ENCODE data around the gene TAF7L.

The TAF7L gene

DNA sequence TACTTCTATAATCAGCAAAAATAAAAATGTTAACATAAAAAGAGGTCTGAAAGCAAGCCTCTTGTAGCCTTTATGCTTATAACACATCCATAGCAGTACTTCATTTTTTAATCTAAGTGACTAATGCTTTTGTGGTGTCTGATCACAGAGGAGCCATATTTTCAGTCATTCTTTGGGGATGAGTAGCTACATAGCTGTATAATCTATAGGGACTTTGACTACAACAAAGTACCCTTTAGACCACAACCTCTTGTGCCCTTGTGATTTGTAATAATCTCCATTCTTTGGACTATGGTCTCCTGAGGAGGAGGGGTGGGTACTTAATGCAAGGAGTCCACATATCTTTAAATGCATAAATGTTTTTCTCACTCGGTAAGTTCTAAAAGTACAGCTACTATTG lies 62.0 kb downstream of the TAF7L start:
- DNase-seq (ENCODE audit: extremely low read depth in 1 of 2, low read depth in 1 of 2), result no peak

DNA sequence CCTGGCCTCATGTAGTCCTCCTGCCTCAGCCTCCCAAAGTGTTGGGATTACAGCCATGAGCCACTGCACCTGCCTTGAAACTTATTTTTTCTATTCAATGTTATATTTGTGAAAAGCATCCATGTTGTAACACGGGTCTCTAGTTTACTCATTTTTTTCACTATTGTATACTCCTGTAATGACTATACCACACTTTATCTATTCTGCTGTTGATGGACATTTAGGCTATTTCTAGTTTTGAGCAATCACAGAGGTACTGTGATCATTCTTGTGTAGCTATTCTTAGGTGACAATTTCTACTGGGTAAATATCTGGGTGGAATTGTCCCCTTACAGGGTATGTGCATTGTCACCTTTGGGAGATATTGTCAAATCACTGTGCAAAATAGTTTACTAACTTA lies 67.9 kb downstream of the TAF7L start:
- DNase-seq (ENCODE audit: extremely low read depth in 1 of 2, low read depth in 1 of 2), result no peak

DNA sequence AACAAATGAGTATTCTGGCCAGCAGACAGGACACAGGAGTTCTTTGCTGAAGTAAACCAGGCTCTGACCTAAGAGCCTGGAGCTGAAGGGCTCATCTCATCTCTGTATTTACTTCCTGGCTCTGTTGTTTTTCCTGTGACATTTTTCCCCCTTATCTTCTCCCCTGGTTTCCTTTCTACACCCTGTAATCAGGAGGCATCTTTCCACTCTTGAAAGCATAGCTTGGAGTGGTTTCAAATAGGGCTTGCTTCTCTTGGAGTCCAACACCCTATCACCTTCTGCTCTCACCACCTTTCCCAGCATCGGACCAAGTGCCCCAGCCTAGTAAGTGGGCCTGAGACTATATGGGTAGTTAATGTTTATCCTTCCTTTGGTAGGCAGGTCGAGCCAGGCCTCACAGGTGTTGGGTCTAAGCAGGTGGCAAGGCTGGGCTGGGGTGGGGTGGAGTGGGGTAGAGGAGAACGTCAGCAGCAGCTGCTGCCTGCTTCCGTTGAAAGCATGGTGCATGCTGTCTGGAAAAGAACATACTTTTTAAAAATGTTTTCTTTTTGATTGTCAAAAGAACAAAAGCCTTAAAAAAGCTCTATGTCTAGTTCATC lies 70.4 kb downstream of the TAF7L start:
- no peak for DNase-seq (ENCODE audit: extremely low read depth in 1 of 2, low read depth in 1 of 2)

DNA sequence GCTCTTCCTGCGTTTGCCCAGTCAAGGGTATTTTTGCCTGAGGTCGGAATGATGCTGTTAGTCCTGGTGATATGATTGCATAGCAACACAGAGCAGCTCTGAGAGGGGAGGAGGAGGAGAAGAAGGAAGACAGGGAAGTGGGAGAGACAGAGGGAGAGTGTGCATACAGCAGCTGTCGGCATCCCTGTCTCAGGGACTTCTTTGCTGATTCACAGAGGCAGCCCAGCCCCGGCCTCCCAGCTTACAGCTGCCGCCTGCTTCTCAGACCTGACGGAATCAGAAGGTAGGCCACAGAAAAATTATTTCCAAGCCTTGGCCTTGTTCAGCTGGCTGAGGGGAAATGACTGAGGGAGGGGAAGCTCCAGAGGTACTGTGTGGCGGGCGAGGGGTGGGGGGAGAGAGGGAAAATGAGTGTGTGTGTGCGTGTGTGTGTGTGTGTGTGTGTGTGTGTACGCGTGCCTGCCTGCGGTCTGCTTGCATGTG lies 71.2 kb downstream of the TAF7L start:
- no peak for DNase-seq (ENCODE audit: extremely low read depth in 1 of 2, low read depth in 1 of 2)

DNA sequence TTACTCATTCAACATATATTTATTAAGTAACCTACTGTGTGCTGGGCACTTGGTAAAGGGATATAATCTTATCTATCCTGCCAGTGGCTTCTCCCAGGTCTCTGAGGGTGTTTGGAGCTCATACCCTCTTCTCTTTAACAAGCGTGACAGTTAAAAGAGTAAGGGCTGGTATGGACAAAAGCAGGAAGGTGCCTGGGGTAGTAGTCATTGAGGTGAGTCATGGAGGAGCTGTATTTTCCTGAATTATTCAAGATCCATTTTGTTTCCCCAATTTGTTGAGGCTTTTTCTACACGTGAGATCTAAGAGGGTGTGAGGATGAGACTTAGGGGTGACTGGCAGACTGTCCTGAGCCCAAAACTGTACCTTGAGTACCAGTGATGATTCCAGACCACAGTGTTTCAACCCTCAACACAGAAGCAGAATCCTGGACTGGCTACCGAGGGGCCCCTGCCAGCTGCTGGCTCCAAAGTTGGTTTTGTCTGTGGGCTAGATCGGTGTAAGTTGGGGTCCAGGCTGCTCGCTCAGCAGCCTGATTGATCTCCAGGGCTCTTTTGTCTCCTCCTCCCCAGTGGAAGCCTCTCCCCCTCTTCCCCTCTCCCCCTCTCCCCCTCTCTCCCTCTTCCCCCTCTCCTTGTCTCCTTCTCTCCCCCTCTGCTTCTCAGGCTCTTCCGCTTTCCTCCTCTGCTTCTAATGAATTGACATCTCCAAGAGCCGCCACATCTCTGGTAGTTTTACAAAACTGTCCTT lies 71.8 kb downstream of the TAF7L start, which contains the start of gene DRP2:
Gene DRP2, plus strand, starts transcription at position 671 of the 748 bp plus-strand sequence. CDS start 11,862 bp downstream, outside the sequence.
- DNase-seq (ENCODE audit: extremely low read depth in 1 of 2, low read depth in 1 of 2), result no peak
